GM19397 (cell line): ENCODE data around the gene FOXD4L6.
"Not testable (repeated sequence)": the region's sequence is repeated elsewhere in the genome, so short reads cannot be mapped to it uniquely, and the experiment has no call there.

Experiments used
- ATAC-seq: cut with Tn5 transposase; IDR thresholded peaks from one replicate; pipeline ENCODE4 v1.9.1; 2021; ENCODE audit warnings: mild to moderate bottlenecking, moderate library complexity; ENCODE audit not compliant: unreplicated experiment

FOXD4L6 gene

GRCh38 chr9:41104542-41104941, 23.9 kb downstream of the FOXD4L6 start:
- ATAC-seq: not testable (repeated sequence)

- ATAC-seq: not testable (repeated sequence)
These were observed 28.0 kb downstream of the FOXD4L6 start for GRCh38 chr9:41100508-41100907.

GRCh38 chr9:41098759-41099158, 29.7 kb downstream of the FOXD4L6 start:
- ATAC-seq: not testable (repeated sequence)

- not testable (repeated sequence) for ATAC-seq
These were observed 33.4 kb downstream of the FOXD4L6 start for GRCh38 chr9:41095060-41095459.

GRCh38 chr9:41094010-41094773, 34.3 kb downstream of the FOXD4L6 start:
- ATAC-seq: not testable (repeated sequence)

GRCh38 chr9:41090922-41091321, 37.6 kb downstream of the FOXD4L6 start:
- ATAC-seq: not testable (repeated sequence)

- ATAC-seq: not testable (repeated sequence)
These were observed 38.1 kb downstream of the FOXD4L6 start for GRCh38 chr9:41090386-41090785.

- ATAC-seq: not testable (repeated sequence)
These were observed 39.9 kb downstream of the FOXD4L6 start for GRCh38 chr9:41088450-41089059.

- ATAC-seq: not testable (repeated sequence)
These were observed 40.6 kb downstream of the FOXD4L6 start for GRCh38 chr9:41087929-41088328.

- ATAC-seq: not testable (repeated sequence)
These were observed 41.2 kb downstream of the FOXD4L6 start for GRCh38 chr9:41087157-41087780.

- not testable (repeated sequence) for ATAC-seq
These were observed 41.8 kb downstream of the FOXD4L6 start for GRCh38 chr9:41086685-41087084.

- ATAC-seq: not testable (repeated sequence)
These were observed 42.3 kb downstream of the FOXD4L6 start for GRCh38 chr9:41086215-41086614.

GRCh38 chr9:41082358-41082757, 46.1 kb downstream of the FOXD4L6 start:
- not testable (repeated sequence) for ATAC-seq

- ATAC-seq: not testable (repeated sequence)
These were observed 49.0 kb downstream of the FOXD4L6 start for GRCh38 chr9:41079464-41079863.

GRCh38 chr9:41077586-41077985, 50.9 kb downstream of the FOXD4L6 start:
- ATAC-seq: not testable (repeated sequence)
